GM19463 (cell line): ENCODE results near the gene AIF1.

Source experiments
- ATAC-seq: cut with Tn5 transposase; IDR thresholded peaks from one replicate; pipeline ENCODE4 v1.9.1; 2021; ENCODE audit warnings: mild to moderate bottlenecking, moderate library complexity; ENCODE audit not compliant: unreplicated experiment

The AIF1 gene

GRCh38 chr6:31620586-31621319, 5.7 kb downstream of the AIF1 start, which contains the start of gene PRRC2A:
Gene PRRC2A (plus strand): TSS chr6:31620715. CDS start chr6:31622790, 2,075 bp downstream.
- ATAC-seq: peak; percentile 58

- ATAC-seq: no peak
Measured at GRCh38 chr6:31621320-31621939, 6.4 kb downstream of the AIF1 start.

- ATAC-seq: no peak
Measured at GRCh38 chr6:31621991-31622390, 7.0 kb downstream of the AIF1 start.

DNA sequence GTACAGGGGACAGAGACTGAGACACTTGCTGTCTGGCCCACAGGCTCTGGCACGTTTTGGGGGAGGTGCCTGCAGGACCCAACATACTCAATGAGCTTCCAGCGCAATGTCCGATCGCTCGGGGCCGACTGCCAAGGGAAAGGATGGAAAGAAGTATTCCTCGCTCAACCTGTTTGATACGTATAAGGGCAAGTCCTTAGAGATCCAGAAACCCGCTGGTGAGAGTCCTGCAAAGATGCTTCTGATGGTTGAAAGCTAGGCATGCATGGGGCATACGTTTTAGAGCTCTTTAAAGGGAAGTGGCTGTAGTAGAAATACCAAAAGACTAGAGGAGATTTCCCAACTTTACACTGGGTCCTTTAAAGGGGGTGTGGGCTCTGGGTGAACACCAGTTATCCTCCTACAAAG, 7.7 kb downstream of the AIF1 start:
- no peak for ATAC-seq

DNA sequence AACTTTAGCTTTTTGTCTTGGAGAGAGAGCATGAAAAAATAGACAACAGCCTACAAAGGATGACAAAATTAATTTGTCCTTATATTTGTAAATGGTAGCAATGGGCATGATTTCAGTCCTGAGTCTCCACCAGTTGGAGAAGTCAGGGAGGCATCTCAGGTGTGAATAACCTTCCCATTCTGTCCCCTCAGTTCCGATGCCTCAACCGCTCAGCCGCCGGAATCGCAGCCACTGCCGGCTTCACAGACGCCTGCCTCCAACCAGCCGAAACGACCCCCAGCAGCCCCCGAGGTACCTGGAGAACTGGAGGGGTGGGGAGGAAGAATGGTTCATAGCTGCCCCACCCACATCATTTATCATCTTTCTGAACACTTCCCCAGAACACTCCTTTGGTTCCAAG, 9.0 kb downstream of the AIF1 start:
- ATAC-seq: no peak

DNA sequence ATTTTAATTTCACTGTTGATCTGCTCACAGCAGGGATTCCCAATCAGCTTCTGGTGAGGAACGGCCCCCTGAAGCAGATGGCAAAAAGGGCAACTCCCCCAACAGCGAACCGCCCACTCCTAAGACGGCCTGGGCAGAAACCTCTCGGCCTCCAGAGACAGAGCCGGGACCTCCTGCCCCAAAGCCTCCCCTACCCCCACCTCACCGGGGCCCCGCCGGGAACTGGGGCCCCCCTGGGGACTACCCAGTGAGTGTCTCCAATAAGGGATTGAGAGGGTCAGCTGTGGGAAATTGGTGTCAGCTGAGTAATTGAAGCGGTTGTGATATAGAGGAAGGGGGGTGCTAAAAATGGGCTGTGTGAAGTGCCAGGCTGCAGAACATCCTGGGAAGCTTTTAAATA, 11.9 kb downstream of the AIF1 start:
- ATAC-seq: no peak

- ATAC-seq: no peak
Measured at GRCh38 chr6:31627690-31628287, 12.8 kb downstream of the AIF1 start.

- ATAC-seq: no peak
Measured at GRCh38 chr6:31629014-31629413, 14.0 kb downstream of the AIF1 start.

GRCh38 chr6:31630177-31630934, 15.3 kb downstream of the AIF1 start:
- ATAC-seq: no peak

- ATAC-seq: no peak
Measured at GRCh38 chr6:31631209-31631608, 16.2 kb downstream of the AIF1 start.

DNA sequence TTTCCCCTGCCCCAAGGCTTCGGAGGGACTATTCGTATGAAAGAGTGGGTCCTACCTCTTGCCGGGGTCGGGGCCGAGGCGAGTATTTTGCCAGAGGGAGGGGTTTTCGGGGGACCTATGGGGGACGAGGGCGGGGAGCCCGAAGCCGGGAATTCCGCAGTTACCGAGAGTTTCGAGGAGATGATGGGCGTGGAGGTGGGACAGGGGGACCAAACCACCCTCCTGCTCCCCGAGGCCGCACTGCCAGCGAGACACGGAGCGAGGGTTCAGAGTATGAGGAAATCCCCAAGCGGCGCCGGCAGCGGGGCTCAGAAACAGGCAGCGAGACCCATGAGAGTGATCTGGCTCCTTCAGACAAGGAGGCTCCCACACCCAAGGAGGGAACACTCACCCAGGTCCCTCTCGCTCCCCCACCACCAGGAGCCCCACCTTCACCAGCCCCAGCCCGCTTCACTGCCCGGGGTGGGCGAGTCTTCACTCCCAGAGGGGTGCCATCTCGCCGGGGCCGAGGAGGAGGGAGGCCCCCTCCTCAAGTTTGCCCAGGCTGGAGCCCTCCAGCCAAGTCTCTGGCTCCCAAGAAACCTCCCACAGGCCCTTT, 16.7 kb downstream of the AIF1 start:
- ATAC-seq: no peak

DNA sequence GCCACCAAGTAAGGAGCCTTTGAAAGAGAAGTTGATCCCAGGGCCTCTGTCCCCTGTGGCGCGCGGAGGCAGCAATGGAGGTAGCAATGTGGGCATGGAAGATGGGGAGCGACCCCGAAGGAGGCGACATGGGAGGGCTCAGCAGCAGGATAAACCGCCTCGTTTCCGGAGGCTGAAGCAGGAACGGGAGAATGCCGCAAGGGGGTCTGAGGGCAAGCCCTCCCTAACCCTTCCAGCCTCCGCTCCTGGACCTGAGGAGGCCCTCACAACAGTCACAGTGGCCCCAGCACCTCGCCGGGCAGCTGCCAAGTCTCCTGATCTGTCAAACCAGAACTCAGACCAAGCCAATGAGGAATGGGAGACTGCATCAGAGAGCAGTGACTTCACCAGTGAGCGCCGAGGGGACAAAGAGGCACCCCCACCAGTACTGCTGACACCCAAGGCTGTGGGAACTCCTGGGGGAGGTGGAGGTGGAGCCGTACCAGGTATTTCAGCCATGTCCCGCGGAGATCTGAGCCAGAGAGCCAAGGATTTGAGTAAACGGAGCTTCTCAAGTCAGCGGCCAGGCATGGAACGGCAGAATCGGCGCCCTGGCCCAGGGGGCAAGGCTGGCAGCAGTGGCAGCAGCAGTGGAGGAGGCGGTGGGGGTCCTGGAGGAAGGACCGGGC, 17.4 kb downstream of the AIF1 start:
- ATAC-seq: no peak

GRCh38 chr6:31633447-31633846, 18.4 kb downstream of the AIF1 start:
- no peak for ATAC-seq

DNA sequence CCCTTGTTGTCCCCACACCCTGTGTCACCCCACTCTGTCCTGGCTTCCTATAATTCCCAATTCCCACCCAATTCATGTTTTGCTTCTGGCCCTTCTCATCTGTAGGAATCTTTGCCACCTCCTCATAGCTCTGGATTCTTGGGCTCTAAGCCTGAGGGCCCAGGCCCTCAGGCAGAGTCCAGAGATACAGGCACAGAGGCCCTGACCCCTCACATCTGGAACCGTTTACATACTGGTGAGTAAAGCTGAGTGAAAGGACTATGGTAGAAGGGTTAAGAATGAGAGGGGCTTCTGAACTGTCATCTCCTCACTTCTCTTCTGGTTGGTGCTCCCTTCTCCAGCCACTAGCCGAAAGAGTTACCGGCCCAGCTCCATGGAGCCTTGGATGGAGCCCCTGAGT, 19.1 kb downstream of the AIF1 start:
- no peak for ATAC-seq

GRCh38 chr6:31634969-31635575, 20.0 kb downstream of the AIF1 start:
- no peak for ATAC-seq

GRCh38 chr6:31636698-31637596, 21.9 kb downstream of the AIF1 start:
- no peak for ATAC-seq

DNA sequence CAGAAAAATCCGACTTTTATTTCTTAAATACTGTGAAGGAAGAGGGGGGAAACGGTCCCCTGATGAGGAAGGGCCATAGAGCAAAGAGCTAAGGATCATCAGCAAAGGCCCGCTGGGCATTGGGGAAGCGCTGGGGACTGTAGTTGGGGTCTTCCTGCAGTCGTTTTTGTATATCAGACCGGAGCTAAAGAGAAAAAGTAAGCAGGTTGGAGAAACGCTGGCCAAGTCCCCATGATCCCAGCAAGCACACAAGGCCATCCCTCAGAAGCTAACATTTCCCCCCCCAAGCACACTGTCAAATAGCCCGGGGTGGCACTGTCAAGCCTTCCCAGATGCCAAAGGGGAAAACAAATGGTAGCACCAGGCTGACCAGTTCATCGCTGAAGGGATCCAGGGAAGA, 24.0 kb downstream of the AIF1 start:
- ATAC-seq: no peak

DNA sequence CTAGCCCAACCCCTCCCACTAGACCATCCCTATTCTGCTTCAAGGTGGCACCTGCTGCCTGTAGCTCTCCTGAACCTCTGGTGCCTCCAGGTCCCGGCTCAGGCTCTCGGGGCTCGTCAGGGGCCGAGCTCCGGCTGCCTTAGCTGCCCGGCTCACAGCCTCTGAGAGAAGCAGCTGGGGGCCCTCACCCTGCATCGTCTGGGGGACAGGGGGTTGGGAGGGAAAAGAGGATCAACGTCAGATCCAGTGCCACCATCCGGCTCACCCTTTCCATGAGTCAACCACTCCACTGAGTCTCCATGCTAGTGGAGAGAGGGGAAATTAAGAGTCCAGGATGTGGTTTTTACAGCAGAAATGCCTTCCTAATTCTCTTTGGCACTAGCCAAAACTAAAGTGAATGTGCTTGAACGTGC, 24.4 kb downstream of the AIF1 start:
- ATAC-seq: no peak

- no peak for ATAC-seq
Measured at GRCh38 chr6:31640612-31641011, 25.6 kb downstream of the AIF1 start.
